Measurements from ENCODE around the gene CKAP2L.

DNA sequence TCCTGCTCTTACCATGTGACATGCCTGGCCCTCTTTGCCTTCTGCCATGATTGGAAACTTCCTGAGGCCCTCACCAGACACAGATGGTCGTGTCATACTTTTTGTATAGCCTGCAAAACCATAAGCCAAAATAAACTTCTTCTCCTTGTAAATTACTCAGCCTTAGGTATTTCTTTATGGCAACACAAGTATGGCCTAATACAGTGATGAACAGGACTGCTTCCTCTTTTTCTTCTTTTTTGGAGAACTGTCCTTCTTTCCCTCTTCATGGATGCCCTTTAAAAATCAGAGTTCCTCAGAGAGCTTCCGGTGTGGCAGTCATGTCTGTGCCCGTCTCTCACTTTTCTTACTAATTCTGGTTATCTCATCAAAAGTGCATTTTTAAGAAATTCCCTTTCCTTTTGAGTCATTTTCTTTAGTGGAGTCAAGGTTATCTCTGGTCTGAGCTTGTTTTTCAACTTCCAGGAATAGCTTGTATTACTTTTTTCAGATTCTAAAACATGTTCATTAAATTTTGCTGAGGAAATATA is 29.1 kb upstream of the CKAP2L start:
- no peak for TF ChIP-seq CTCF (IDR thresholded peaks at IDR 0.05; ENCODE audit: low read depth, low read length, poor library complexity, severe bottlenecking)
- TF ChIP-seq EZH2phosphoT487 (IDR thresholded peaks at IDR 0.05; ENCODE audit: borderline replicate concordance, low read length), result no peak

Measured in DOHH2 (cell line).